HepG2 (cell line): ENCODE data around the gene ALLC. TPM values are rescaled to one million over a fixed set of nuclear protein-coding genes. Genes with fewer than 3 reads are reported as not detected.

ENCODE experiments used
- ATAC-seq: fragments of 200-7000 bp; cut with Tn5 transposase; 3 replicates; pipeline ENCODE4 v1.9.1; 2020; ENCODE audit warnings: mild to moderate bottlenecking, moderate library complexity
- BruUV-seq: library from RNA; stranded (reverse); fragments of 400-500 nt; replicated peaks from 2 replicates; lab custom pipeline; 2021; lab: Mats Ljungman, UMichigan
- CTCF ChIA-PET: fragments of 300-600 bp; formaldehyde crosslinking; extraction: SDS; loops from one replicate; lab custom pipeline; 2021; ENCODE audit warnings: low total read pairs, inconsistent platforms, low intra/inter-chr PET ratio; lab: Yijun Ruan, JAX
- POLR2A ChIA-PET: fragments of 350-600 bp; sonication (Branson Sonifier 250); formaldehyde crosslinking; loops from one replicate; lab custom pipeline; 2020; ENCODE audit warnings: antibody characterized with exemption, inconsistent platforms; lab: Yijun Ruan, JAX
- DNase-seq: peaks from one replicate; pipeline ENCODE4 v3.0.0-alpha.2; 2015; ENCODE audit warnings: low spot score
- FAIRE-seq: peaks from 3 replicates; lab custom pipeline; 2011; peaks lifted over from hg19 to GRCh38; lab: Jason Lieb, UNC
- H2AFZ ChIP-seq: one replicate; pipeline ENCODE4 v1.6.1; 2011; ENCODE audit warnings: low read length, inconsistent platforms
- H3K27ac ChIP-seq: fragments of 300-600 bp; 3 replicates; pipeline ENCODE4 v1.8.0; 2011; ENCODE audit warnings: mixed run types, mild to moderate bottlenecking, mixed read lengths, low read length, inconsistent platforms; ENCODE audit not compliant: insufficient read depth; ENCODE audit errors: extremely low read length
- H3K27me3 ChIP-seq, 2 experiments: fragments of 200-600 bp in 1 of 2; 2 replicates in 1 of 2; 3 replicates in 1 of 2; pipeline versions ENCODE4 v1.6.0 to v1.8.0; 2011; ENCODE audit warnings: low read length in 2 of 2, mild to moderate bottlenecking in 2 of 2, moderate library complexity in 2 of 2, inconsistent platforms in 1 of 2; ENCODE audit not compliant: insufficient read depth in 2 of 2, control insufficient read depth in 1 of 2
- H3K36me3 ChIP-seq, 2 experiments: fragments of 200-600 bp in 1 of 2; replicated peaks in 1 of 2; 2 replicates in 1 of 2; 3 replicates in 1 of 2; pipeline versions ENCODE4 v1.5.1 to v1.8.0; 2011; ENCODE audit warnings: low read length in 2 of 2, inconsistent platforms in 1 of 2; ENCODE audit not compliant: insufficient read depth in 2 of 2, control insufficient read depth in 1 of 2
- H3K4me1 ChIP-seq: 2 replicates; pipeline ENCODE4 v1.5.1; 2012; ENCODE audit warnings: low read length, inconsistent platforms; ENCODE audit not compliant: insufficient read depth
- H3K4me2 ChIP-seq: 2 replicates; pipeline ENCODE4 v1.6.0; 2011; ENCODE audit warnings: low read depth, low read length, inconsistent platforms
- H3K4me3 ChIP-seq, 3 experiments: fragments of 200-600 bp in 1 of 3; sonication (generic), shearing (Covaris generic) in 1 of 3; replicated peaks in 1 of 3; 2 replicates each; pipeline ENCODE4 v1.5.1; 2011 to 2016; ENCODE audit warnings: low read length in 3 of 3, inconsistent platforms in 2 of 3, low read depth in 2 of 3, mild to moderate bottlenecking in 2 of 3, control low read depth in 1 of 3, mixed read lengths in 1 of 3; ENCODE audit not compliant: insufficient read depth in 1 of 3
- H3K79me2 ChIP-seq: one replicate; pipeline ENCODE4 v1.6.1; 2011; ENCODE audit warnings: low read length, inconsistent platforms; ENCODE audit not compliant: insufficient read depth
- H3K9ac ChIP-seq: 2 replicates; pipeline ENCODE4 v1.6.0; 2011; ENCODE audit warnings: mild to moderate bottlenecking, low read depth, low read length, inconsistent platforms; ENCODE audit not compliant: insufficient read depth
- H3K9me3 ChIP-seq: 2 replicates; pipeline ENCODE4 v1.5.1; 2012; ENCODE audit warnings: mild to moderate bottlenecking, low read length
- H4K20me1 ChIP-seq: 2 replicates; pipeline ENCODE4 v1.6.0; 2011; ENCODE audit warnings: inconsistent platforms, mild to moderate bottlenecking, low read length, moderate library complexity; ENCODE audit not compliant: insufficient read depth
- ATM ChIP-seq: fragments of 450-650 bp; IDR thresholded peaks from 2 replicates; pipeline ENCODE4 v1.7.1; 2017; ENCODE audit warnings: mild to moderate bottlenecking, borderline replicate concordance
- HDAC2 ChIP-seq: sonication (generic); formaldehyde crosslinking; IDR thresholded peaks from 2 replicates; pipeline ENCODE4 v1.4.0; 2020; ENCODE audit warnings: missing genetic modification reagents
- KDM3A ChIP-seq: IDR thresholded peaks from 2 replicates; pipeline ENCODE4 v1.6.1; 2018; ENCODE audit warnings: low read depth, missing compliant biosample characterization
- KDM6A ChIP-seq: IDR thresholded peaks from 2 replicates; pipeline ENCODE4 v1.6.1; 2016; ENCODE audit warnings: low read depth
- SNRNP70 ChIP-seq: fragments of 200-400 bp; formaldehyde crosslinking; IDR thresholded peaks from 2 replicates; pipeline ENCODE4 v1.6.1; 2017; ENCODE audit warnings: mild to moderate bottlenecking, low read depth, low read length, moderate library complexity
- ZNF674 ChIP-seq: sonication (generic); formaldehyde crosslinking; IDR thresholded peaks from 2 replicates; pipeline ENCODE4 v1.5.0; 2020; ENCODE audit warnings: low read depth, mild to moderate bottlenecking, missing genetic modification reagents
- WGBS: methylation state at CpG from one replicate; pipeline ENCODE4 v1.1.6; 2017; ENCODE audit warnings: low lambda C conversion rate; 5-methylcytosine and 5-hydroxymethylcytosine counted together
- in situ Hi-C: cut with HindIII; loops from 2 replicates; pipeline ENCODE4 v1.10.0; 2017; ENCODE audit warnings: low pct_unique_long_range_greater_than_20kb; ENCODE audit not compliant: extremely low pct_ligation_motif_present
- intact Hi-C: fragments of 100-400 bp; cut with micrococcal nuclease; formaldehyde crosslinking; loops from one replicate; pipeline ENCODE4 v1.10.0; 2022; ENCODE audit not compliant: unreplicated experiment
- polyA plus RNA-seq, 8 experiments: library from polyadenylated mRNA; depleted of rRNA in 3 of 8; stranded (reverse) in 7 of 8; unstranded in 1 of 8; fragments of >200 nt; fragmentation: Illumina TruSeq in 4 of 8; extraction: Trizol in 4 of 8; gene quantifications; 2 replicates each; pipeline versions ENCODE4 v1.2.1 to v1.2.3, GENCODE V29; 2011 to 2016; ENCODE audit warnings: low read depth in 4 of 8, missing spikeins in 1 of 8, mixed read lengths in 1 of 8; ENCODE audit not compliant: insufficient read depth in 1 of 8
- total RNA-seq, 5 experiments: library from RNA; depleted of rRNA; stranded (reverse); fragments of >200 nt; fragmentation: Illumina TruSeq; extraction: Trizol; gene quantifications; 2 replicates each; pipeline ENCODE4 v1.2.3, GENCODE V29; 2016; ENCODE audit warnings: low read depth in 1 of 5
- TF ChIP-seq, protein P1 (sequence below): sonication (generic); formaldehyde crosslinking; IDR thresholded peaks from 2 replicates; pipeline ENCODE4 v1.5.0; 2020; ENCODE audit warnings: mild to moderate bottlenecking, missing genetic modification reagents
- TF ChIP-seq, protein P2 (sequence below), 2 experiments: sonication (generic) in 1 of 2; formaldehyde crosslinking in 1 of 2; IDR thresholded peaks; 2 replicates each; pipeline versions ENCODE4 v1.4.0 to v1.6.1; 2016 to 2020; ENCODE audit warnings: borderline replicate concordance in 1 of 2, low read depth in 1 of 2, mild to moderate bottlenecking in 1 of 2, missing genetic modification reagents in 1 of 2
- TF ChIP-seq, protein P3 (sequence below): IDR thresholded peaks from 2 replicates; pipeline ENCODE4 v1.6.1; 2018; ENCODE audit warnings: missing genetic modification reagents, mild to moderate bottlenecking, missing compliant biosample characterization
- TF ChIP-seq, protein P4 (sequence below): sonication (generic); formaldehyde crosslinking; IDR thresholded peaks from 2 replicates; pipeline ENCODE4 v1.4.0; 2020; ENCODE audit warnings: missing genetic modification reagents, borderline replicate concordance
- TF ChIP-seq, protein P5 (sequence below): sonication (generic); formaldehyde crosslinking; IDR thresholded peaks from 2 replicates; pipeline ENCODE4 v1.5.1; 2020; ENCODE audit warnings: missing genetic modification reagents, mild to moderate bottlenecking, borderline replicate concordance

ALLC gene
- total and polyA plus RNA-seq, 2 of the 13 experiments (the other 11 are each of a cell fraction or from before 2014, with no cell fraction given) = 0.08 to 0.11 TPM

DNA sequence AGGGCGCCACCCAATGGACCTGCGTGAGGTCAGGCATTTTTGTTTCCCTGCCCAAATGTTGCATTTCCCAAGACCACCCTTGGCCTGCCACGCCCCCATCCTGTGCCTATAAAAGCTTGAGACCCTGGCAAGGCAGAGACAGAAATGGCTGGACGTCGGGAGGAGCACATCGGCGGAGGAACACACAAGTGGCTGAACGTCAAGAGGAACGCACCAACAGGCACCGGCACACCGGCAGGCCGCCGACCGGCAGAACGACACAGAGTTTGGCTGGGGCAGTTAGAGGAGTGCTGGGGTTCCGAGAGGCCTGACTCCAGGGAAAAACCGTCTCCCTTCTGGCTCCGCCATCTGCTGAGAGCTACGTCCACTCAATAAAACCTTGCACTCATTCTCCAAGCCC is 81.3 kb downstream of the ALLC start:
- no peak for FAIRE-seq
- TF ChIP-seq HDAC2 (CRISPR knock-in tag) (no peak), ZNF674 (CRISPR knock-in tag) (no peak), KDM6A (CRISPR knock-in tag) (no peak), KDM3A (CRISPR knock-in tag) (no peak), SNRNP70 (no peak), ATM (no peak)
- TF ChIP-seq, protein P1, sequence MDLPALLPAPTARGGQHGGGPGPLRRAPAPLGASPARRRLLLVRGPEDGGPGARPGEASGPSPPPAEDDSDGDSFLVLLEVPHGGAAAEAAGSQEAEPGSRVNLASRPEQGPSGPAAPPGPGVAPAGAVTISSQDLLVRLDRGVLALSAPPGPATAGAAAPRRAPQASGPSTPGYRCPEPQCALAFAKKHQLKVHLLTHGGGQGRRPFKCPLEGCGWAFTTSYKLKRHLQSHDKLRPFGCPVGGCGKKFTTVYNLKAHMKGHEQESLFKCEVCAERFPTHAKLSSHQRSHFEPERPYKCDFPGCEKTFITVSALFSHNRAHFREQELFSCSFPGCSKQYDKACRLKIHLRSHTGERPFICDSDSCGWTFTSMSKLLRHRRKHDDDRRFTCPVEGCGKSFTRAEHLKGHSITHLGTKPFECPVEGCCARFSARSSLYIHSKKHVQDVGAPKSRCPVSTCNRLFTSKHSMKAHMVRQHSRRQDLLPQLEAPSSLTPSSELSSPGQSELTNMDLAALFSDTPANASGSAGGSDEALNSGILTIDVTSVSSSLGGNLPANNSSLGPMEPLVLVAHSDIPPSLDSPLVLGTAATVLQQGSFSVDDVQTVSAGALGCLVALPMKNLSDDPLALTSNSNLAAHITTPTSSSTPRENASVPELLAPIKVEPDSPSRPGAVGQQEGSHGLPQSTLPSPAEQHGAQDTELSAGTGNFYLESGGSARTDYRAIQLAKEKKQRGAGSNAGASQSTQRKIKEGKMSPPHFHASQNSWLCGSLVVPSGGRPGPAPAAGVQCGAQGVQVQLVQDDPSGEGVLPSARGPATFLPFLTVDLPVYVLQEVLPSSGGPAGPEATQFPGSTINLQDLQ (CRISPR knock-in tag) = no peak
- TF ChIP-seq, protein P2, sequence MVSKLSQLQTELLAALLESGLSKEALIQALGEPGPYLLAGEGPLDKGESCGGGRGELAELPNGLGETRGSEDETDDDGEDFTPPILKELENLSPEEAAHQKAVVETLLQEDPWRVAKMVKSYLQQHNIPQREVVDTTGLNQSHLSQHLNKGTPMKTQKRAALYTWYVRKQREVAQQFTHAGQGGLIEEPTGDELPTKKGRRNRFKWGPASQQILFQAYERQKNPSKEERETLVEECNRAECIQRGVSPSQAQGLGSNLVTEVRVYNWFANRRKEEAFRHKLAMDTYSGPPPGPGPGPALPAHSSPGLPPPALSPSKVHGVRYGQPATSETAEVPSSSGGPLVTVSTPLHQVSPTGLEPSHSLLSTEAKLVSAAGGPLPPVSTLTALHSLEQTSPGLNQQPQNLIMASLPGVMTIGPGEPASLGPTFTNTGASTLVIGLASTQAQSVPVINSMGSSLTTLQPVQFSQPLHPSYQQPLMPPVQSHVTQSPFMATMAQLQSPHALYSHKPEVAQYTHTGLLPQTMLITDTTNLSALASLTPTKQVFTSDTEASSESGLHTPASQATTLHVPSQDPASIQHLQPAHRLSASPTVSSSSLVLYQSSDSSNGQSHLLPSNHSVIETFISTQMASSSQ (IDR thresholded peaks at IDR 0.05; ENCODE audit: low read depth) = no peak
- TF ChIP-seq, protein P2 (CRISPR knock-in tag; IDR thresholded peaks at IDR 0.05; ENCODE audit: borderline replicate concordance) = no peak
- TF ChIP-seq, protein P3, sequence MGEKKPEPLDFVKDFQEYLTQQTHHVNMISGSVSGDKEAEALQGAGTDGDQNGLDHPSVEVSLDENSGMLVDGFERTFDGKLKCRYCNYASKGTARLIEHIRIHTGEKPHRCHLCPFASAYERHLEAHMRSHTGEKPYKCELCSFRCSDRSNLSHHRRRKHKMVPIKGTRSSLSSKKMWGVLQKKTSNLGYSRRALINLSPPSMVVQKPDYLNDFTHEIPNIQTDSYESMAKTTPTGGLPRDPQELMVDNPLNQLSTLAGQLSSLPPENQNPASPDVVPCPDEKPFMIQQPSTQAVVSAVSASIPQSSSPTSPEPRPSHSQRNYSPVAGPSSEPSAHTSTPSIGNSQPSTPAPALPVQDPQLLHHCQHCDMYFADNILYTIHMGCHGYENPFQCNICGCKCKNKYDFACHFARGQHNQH = no peak
- TF ChIP-seq, protein P4, sequence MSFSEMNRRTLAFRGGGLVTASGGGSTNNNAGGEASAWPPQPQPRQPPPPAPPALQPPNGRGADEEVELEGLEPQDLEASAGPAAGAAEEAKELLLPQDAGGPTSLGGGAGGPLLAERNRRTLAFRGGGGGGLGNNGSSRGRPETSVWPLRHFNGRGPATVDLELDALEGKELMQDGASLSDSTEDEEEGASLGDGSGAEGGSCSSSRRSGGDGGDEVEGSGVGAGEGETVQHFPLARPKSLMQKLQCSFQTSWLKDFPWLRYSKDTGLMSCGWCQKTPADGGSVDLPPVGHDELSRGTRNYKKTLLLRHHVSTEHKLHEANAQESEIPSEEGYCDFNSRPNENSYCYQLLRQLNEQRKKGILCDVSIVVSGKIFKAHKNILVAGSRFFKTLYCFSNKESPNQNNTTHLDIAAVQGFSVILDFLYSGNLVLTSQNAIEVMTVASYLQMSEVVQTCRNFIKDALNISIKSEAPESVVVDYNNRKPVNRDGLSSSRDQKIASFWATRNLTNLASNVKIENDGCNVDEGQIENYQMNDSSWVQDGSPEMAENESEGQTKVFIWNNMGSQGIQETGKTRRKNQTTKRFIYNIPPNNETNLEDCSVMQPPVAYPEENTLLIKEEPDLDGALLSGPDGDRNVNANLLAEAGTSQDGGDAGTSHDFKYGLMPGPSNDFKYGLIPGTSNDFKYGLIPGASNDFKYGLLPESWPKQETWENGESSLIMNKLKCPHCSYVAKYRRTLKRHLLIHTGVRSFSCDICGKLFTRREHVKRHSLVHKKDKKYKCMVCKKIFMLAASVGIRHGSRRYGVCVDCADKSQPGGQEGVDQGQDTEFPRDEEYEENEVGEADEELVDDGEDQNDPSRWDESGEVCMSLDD = no peak
- TF ChIP-seq, protein P5, sequence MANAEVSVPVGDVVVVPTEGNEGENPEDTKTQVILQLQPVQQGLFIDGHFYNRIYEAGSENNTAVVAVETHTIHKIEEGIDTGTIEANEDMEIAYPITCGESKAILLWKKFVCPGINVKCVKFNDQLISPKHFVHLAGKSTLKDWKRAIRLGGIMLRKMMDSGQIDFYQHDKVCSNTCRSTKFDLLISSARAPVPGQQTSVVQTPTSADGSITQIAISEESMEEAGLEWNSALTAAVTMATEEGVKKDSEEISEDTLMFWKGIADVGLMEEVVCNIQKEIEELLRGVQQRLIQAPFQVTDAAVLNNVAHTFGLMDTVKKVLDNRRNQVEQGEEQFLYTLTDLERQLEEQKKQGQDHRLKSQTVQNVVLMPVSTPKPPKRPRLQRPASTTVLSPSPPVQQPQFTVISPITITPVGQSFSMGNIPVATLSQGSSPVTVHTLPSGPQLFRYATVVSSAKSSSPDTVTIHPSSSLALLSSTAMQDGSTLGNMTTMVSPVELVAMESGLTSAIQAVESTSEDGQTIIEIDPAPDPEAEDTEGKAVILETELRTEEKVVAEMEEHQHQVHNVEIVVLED = no peak

More for the DNA sequence above, 81.3 kb downstream of the ALLC start:
- Histone ChIP-seq H3K27me3 (peaks cover 4 to 33% of the 10 kb centered on the region in 2 experiments; a peak in 4 of 5 replicates), H3K4me1 (no peaks in the 10 kb centered on the region), H3K9ac (no peak overlapping the region), H3K9me3 (no peaks in the 10 kb centered on the region), H3K27ac (no peak overlapping the region), H4K20me1 (no peaks in the 10 kb centered on the region), H3K36me3 (no peaks in the 10 kb centered on the region), H3K4me3 (no peak overlapping the region), H3K4me2 (no peak overlapping the region), H3K79me2 (no peaks in the 10 kb centered on the region), H2AFZ (no peak overlapping the region)
- BruUV-seq = no TSS peak
- DNase-seq (no peak), ATAC-seq (no peak)
- CTCF ChIA-PET = interaction anchor here (1.3 to 2.0 kb wide), 2 partner anchors 66 to 88 kb away, joined by 5 to 6 read pairs; no protein-coding TSS in a partner anchor
- in situ Hi-C loops = no loop called here
- POLR2A ChIA-PET = no interaction called here
- WGBS = 60% methylated on average over 19 of the region's 19 CpGs
- intact Hi-C loops = no loop called here
